Hepatocyte (in vitro differentiated cells): ENCODE measurements around the gene TLL1.

Source experiments
- EZH2 ChIP-seq: fragments of 200-600 bp; sonication (generic); IDR thresholded peaks from 2 replicates; pipeline ENCODE4 v1.6.1; 2016; ENCODE audit warnings: antibody characterized with exemption, mild to moderate bottlenecking, borderline replicate concordance
- EZH2phosphoT487 ChIP-seq: fragments of 200-600 bp; sonication (generic); IDR thresholded peaks from one replicate; pipeline ENCODE4 v1.6.1; 2018; ENCODE audit warnings: antibody characterized with exemption, mild to moderate bottlenecking, low read depth, moderate library complexity; ENCODE audit not compliant: unreplicated experiment, severe bottlenecking
- TF ChIP-seq, protein P1 (sequence below): fragments of 200-600 bp; sonication (generic); IDR thresholded peaks from 2 replicates; pipeline ENCODE4 v1.5.1; 2016; ENCODE audit warnings: antibody characterized with exemption, mild to moderate bottlenecking; ENCODE audit not compliant: poor library complexity

DNA sequence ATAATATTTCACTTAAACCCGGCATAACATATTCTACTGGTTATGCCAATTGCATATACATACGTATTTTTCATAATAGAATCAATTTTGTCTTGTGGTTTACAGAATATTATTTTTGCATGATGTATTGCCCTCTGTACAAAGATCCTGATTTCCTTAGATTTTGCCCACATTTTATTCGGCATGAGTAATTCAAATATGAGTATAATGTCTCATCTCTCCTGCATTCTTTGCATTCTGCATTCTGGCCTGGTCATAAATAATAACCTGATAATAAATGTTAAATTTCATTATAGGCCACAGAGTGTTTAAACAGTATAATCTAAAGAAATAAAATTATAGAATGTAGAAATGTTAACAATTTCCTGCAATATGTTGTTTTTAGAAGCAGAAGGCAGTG is 205.3 kb downstream of the TLL1 start:
- TF ChIP-seq, protein P1, sequence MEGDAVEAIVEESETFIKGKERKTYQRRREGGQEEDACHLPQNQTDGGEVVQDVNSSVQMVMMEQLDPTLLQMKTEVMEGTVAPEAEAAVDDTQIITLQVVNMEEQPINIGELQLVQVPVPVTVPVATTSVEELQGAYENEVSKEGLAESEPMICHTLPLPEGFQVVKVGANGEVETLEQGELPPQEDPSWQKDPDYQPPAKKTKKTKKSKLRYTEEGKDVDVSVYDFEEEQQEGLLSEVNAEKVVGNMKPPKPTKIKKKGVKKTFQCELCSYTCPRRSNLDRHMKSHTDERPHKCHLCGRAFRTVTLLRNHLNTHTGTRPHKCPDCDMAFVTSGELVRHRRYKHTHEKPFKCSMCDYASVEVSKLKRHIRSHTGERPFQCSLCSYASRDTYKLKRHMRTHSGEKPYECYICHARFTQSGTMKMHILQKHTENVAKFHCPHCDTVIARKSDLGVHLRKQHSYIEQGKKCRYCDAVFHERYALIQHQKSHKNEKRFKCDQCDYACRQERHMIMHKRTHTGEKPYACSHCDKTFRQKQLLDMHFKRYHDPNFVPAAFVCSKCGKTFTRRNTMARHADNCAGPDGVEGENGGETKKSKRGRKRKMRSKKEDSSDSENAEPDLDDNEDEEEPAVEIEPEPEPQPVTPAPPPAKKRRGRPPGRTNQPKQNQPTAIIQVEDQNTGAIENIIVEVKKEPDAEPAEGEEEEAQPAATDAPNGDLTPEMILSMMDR, result no peak
- no peak for TF ChIP-seq EZH2
- TF ChIP-seq EZH2phosphoT487, result no peak
